Lung (tissue), 12 donors: Measurements from ENCODE around the gene BMP7. TPM values are rescaled to one million over a fixed set of nuclear protein-coding genes. Genes with fewer than 3 reads are reported as not detected.

Source experiments
- ATAC-seq: fragments of 200-7000 bp; cut with Tn5 transposase; one replicate; pipeline ENCODE4 v1.9.1; 2020; ENCODE audit warnings: moderate number of reproducible peaks; ENCODE audit not compliant: insufficient read depth, low FRiP score
- DNase-seq, 3 donors: peaks; one replicate each; pipeline ENCODE4 v3.0.0-alpha.2; 2013 to 2017
- H3K27ac ChIP-seq, 2 donors: one replicate each; pipeline ENCODE4 v1.5.1; 2013; ENCODE audit warnings: mild to moderate bottlenecking in 2 of 2, moderate library complexity in 2 of 2, control low read depth in 1 of 2, inconsistent platforms in 1 of 2, low read depth in 1 of 2, low read length in 1 of 2
- H3K27me3 ChIP-seq, 3 donors: one replicate each; pipeline ENCODE4 v1.5.1; 2013; ENCODE audit warnings: low read length in 2 of 3; ENCODE audit not compliant: control insufficient read depth in 3 of 3, insufficient read depth in 3 of 3
- H3K36me3 ChIP-seq, 4 donors: one replicate each; pipeline ENCODE4 v1.5.1; 2013; ENCODE audit warnings: low read length in 4 of 4, mild to moderate bottlenecking in 1 of 4, moderate library complexity in 1 of 4; ENCODE audit not compliant: control insufficient read depth in 4 of 4, insufficient read depth in 4 of 4
- H3K4me1 ChIP-seq, 5 donors: one replicate each; pipeline ENCODE4 v1.5.1; 2013; ENCODE audit warnings: low read length in 5 of 5, mild to moderate bottlenecking in 2 of 5, moderate library complexity in 1 of 5; ENCODE audit not compliant: control insufficient read depth in 5 of 5, insufficient read depth in 5 of 5
- H3K4me3 ChIP-seq: one replicate; pipeline ENCODE4 v1.5.1; 2013; ENCODE audit warnings: mild to moderate bottlenecking, control low read depth, moderate library complexity
- H3K9ac ChIP-seq, 2 donors: one replicate each; pipeline ENCODE4 v1.5.1; 2013; ENCODE audit warnings: low read length in 2 of 2, control low read depth in 1 of 2; ENCODE audit not compliant: insufficient read depth in 1 of 2
- H3K9me3 ChIP-seq, 4 donors: one replicate each; pipeline ENCODE4 v1.5.1; 2013; ENCODE audit warnings: low read length in 3 of 4, mild to moderate bottlenecking in 1 of 4, moderate library complexity in 1 of 4; ENCODE audit not compliant: control insufficient read depth in 4 of 4, insufficient read depth in 3 of 4
- CTCF ChIP-seq: IDR thresholded peaks from 2 replicates; pipeline ENCODE4 v1.5.1; 2012; ENCODE audit warnings: mild to moderate bottlenecking; ENCODE audit errors: control extremely low read depth, extremely low read depth
- WGBS, 2 donors: extraction: QIAGEN DNeasy Blood & Tissue Kit; methylation state at CpG; one replicate each; pipeline ENCODE4 v1.1.7; 2013; 5-methylcytosine and 5-hydroxymethylcytosine counted together
- polyA plus RNA-seq, 2 donors: library from polyadenylated mRNA; stranded (reverse); fragments of 200-250 nt; gene quantifications; one replicate each; pipeline ENCODE4 v1.2.1, GENCODE V29; 2013
- total RNA-seq, 2 donors: library from RNA; depleted of rRNA in 1 of 2; stranded (reverse); fragments of >200 nt in 1 of 2; gene quantifications; one replicate each; pipeline ENCODE4 v1.2.1, GENCODE V29; 2014 to 2021
- donor health status: control.
- donor health status: control.
- donor health status: Bipolar disorder and iron deficiency.
- donor health status: healthy.
- donor health status: DM: yes; HTN: yes; CAD: no.

BMP7 gene
- total and polyA plus RNA-seq, 4 donors = 0.67 to 10.3 (median 1.4) TPM

GRCh38 chr20:57165427-57166004 lies 100.9 kb downstream of the BMP7 start:
- no peak overlapping the region for H3K27ac ChIP-seq
- H3K9me3 ChIP-seq = peaks cover 0 to 3% (median 0%) of the 10 kb centered on the region in 4 donors
- DNase-seq = no peak
- H3K4me3 ChIP-seq = no peak overlapping the region
- ATAC-seq = no peak
- TF ChIP-seq CTCF = no peak
- peaks cover 0 to 19% (median 0%) of the 10 kb centered on the region in 5 donors for H3K4me1 ChIP-seq
- H3K27me3 ChIP-seq = no peaks in the 10 kb centered on the region
- no peak overlapping the region for H3K9ac ChIP-seq
- H3K36me3 ChIP-seq = peaks cover 0 to 11% (median 3%) of the 10 kb centered on the region in 4 donors
- 92 to 95% methylated on average over 13 of the region's 13 CpGs for WGBS, 2 donors

- ATAC-seq (no peak), DNase-seq (no peak)
- no peak for TF ChIP-seq CTCF
- H3K4me1 ChIP-seq = peaks cover 0 to 19% (median 0%) of the 10 kb centered on the region in 5 donors
- no peak overlapping the region for H3K27ac ChIP-seq
- H3K9me3 ChIP-seq = peaks cover 0 to 3% (median 0%) of the 10 kb centered on the region in 4 donors
- H3K9ac ChIP-seq = no peak overlapping the region
- 85 to 93% methylated on average over 7 of the region's 7 CpGs for WGBS, 2 donors
- H3K27me3 ChIP-seq = no peaks in the 10 kb centered on the region
- H3K4me3 ChIP-seq = no peak overlapping the region
- peaks cover 0 to 6% (median 3%) of the 10 kb centered on the region in 4 donors for H3K36me3 ChIP-seq
Measured at GRCh38 chr20:57164872-57165271, 101.6 kb downstream of the BMP7 start.

- Histone ChIP-seq H3K9ac (no peak overlapping the region), H3K4me1 (peaks cover 0 to 5% (median 0%) of the 10 kb centered on the region in 5 donors), H3K27me3 (no peaks in the 10 kb centered on the region), H3K27ac (no peak overlapping the region), H3K4me3 (no peak overlapping the region), H3K9me3 (peaks cover 0 to 3% (median 0%) of the 10 kb centered on the region in 4 donors), H3K36me3 (no peaks in the 10 kb centered on the region)
- no peak for ATAC-seq
- DNase-seq = no peak
- WGBS, 2 donors = 73 to 77% methylated on average over 2 of the region's 2 CpGs
- TF ChIP-seq CTCF = no peak
Measured at GRCh38 chr20:57163041-57163440, 103.4 kb downstream of the BMP7 start.

- Histone ChIP-seq H3K27me3 (no peaks in the 10 kb centered on the region), H3K4me3 (no peak overlapping the region), H3K4me1 (no peaks in the 10 kb centered on the region), H3K9ac (no peak overlapping the region), H3K36me3 (no peaks in the 10 kb centered on the region), H3K27ac (no peak overlapping the region), H3K9me3 (peaks cover 0 to 3% (median 0%) of the 10 kb centered on the region in 4 donors)
- 64 to 66% methylated on average over 5 of the region's 5 CpGs for WGBS, 2 donors
- ATAC-seq = no peak
- no peak for DNase-seq
- no peak for TF ChIP-seq CTCF
Measured at GRCh38 chr20:57162362-57162652, 104.1 kb downstream of the BMP7 start.
